Lower lobe of right lung (tissue), 2 donors: ENCODE results near the gene MOV10. TPM values are rescaled to one million over a fixed set of nuclear protein-coding genes. Genes with fewer than 3 reads are reported as not detected.

Experiments used
- ATAC-seq, 2 donors: fragments of 200-7000 bp; cut with Tn5 transposase; one replicate each; pipeline ENCODE4 v1.9.1; 2020 to 2022; ENCODE audit warnings: mild to moderate bottlenecking in 2 of 2, moderate library complexity in 2 of 2
- DNase-seq: peaks from one replicate; pipeline ENCODE4 v3.0.0-alpha.2; 2020
- H3K27ac ChIP-seq: fragments of 200-600 bp; one replicate; pipeline ENCODE4 v1.8.0; 2022
- H3K27me3 ChIP-seq: fragments of 200-600 bp; one replicate; pipeline ENCODE4 v1.8.0; 2022; ENCODE audit warnings: low read depth
- H3K36me3 ChIP-seq: fragments of 200-600 bp; one replicate; pipeline ENCODE4 v1.8.0; 2022; ENCODE audit warnings: mild to moderate bottlenecking
- H3K4me1 ChIP-seq: fragments of 200-600 bp; one replicate; pipeline ENCODE4 v1.8.0; 2022
- H3K4me3 ChIP-seq: fragments of 200-600 bp; one replicate; pipeline ENCODE4 v1.8.0; 2022; ENCODE audit warnings: mild to moderate bottlenecking
- H3K9me3 ChIP-seq: fragments of 200-600 bp; one replicate; pipeline ENCODE4 v1.8.0; 2022
- intact Hi-C: fragments of 100-400 bp; cut with DNase I; formaldehyde crosslinking; loops from one replicate; pipeline ENCODE4 v1.11.0; 2022
- total RNA-seq: library from RNA; stranded (reverse); fragmentation: NEBNext Ultra II Directional; extraction: Animal tissue kit (Norgen Biotek cat#: 25700); gene quantifications from one replicate; pipeline ENCODE4 v1.2.1, GENCODE V29; 2021
- TF ChIP-seq, protein P1 (sequence below): fragments of 200-600 bp; IDR thresholded peaks from one replicate; pipeline ENCODE4 v1.8.0; 2022; ENCODE audit warnings: antibody characterized with exemption, mild to moderate bottlenecking
- donor health status: DM: no; HTN: yes; CAD: no; lungs with severe emphysema.

MOV10 gene
- total RNA-seq, 1 donor from 2014 or later = 72.3 TPM

DNA sequence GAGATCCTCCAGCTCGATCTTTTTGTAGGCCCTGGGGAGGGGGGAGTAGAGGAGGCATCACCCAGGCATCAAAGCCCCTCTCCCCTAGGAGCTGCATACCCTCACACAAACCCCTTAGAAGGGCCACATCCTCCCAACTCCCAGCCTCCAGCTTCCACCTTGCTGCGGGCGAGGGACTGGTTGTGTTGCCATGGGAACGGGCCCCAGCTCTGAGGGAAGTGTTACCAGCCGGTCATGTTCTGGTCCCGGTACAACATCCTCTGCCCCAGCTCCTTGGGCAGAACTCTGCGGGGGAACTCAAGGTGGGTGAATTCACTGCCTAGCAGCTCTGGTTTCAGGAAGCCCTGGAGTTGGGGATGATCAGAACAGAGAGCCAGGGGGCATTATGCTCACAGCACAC, 36.6 kb downstream of the MOV10 start:
- H3K4me3 ChIP-seq = no peak overlapping the region
- no peaks in the 10 kb centered on the region for H3K27me3 ChIP-seq
- peaks cover 20% of the 10 kb centered on the region for H3K4me1 ChIP-seq
- H3K27ac ChIP-seq = no peak overlapping the region
- TF ChIP-seq, protein P1, sequence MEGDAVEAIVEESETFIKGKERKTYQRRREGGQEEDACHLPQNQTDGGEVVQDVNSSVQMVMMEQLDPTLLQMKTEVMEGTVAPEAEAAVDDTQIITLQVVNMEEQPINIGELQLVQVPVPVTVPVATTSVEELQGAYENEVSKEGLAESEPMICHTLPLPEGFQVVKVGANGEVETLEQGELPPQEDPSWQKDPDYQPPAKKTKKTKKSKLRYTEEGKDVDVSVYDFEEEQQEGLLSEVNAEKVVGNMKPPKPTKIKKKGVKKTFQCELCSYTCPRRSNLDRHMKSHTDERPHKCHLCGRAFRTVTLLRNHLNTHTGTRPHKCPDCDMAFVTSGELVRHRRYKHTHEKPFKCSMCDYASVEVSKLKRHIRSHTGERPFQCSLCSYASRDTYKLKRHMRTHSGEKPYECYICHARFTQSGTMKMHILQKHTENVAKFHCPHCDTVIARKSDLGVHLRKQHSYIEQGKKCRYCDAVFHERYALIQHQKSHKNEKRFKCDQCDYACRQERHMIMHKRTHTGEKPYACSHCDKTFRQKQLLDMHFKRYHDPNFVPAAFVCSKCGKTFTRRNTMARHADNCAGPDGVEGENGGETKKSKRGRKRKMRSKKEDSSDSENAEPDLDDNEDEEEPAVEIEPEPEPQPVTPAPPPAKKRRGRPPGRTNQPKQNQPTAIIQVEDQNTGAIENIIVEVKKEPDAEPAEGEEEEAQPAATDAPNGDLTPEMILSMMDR = no peak
- DNase-seq = no peak
- intact Hi-C loops = no loop called here
- ATAC-seq = no peak
- no peaks in the 10 kb centered on the region for H3K36me3 ChIP-seq
- H3K9me3 ChIP-seq = no peaks in the 10 kb centered on the region

DNA sequence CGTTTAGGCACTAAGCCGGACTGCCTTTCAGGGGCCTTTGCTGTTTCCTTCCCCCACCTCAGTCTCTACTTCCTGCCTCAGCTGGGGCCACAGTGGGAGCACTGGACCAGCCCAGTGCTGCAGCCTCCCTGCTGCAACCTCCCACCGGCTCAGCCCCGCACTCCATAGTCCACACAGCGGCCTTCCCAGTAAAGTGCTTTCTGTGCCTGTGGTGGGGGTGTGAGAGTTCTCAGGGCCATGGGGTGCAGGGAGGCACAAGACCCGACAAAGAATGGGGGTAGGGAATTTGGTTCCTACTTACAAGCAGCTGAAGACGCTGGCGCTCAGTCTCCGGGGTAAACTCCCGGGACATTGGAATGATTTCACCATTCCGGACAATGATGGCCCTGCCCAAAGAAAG, 37.2 kb downstream of the MOV10 start:
- no peak for DNase-seq
- intact Hi-C loops = no loop called here

DNA sequence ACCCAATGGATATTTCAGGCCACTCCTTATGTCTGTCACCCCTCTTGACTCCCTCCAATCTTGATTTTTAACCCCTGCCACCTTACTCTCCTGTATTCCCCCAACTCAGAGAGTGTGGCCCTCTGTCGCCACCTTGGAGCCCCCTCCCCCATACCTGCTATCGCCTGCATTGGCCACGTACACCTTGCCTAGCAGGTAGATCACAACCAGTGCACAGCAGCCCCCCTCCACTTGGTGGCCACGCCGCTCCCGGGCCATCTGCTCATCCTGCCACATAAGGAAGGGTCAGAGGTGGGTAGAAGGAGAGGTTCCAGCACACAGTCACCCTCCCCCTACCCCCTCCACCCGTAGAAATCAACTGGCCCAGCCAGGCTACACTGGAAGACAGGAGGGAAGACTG, 37.7 kb downstream of the MOV10 start:
- no peak for DNase-seq
- Histone ChIP-seq H3K36me3 (no peaks in the 10 kb centered on the region), H3K9me3 (no peaks in the 10 kb centered on the region), H3K27me3 (no peaks in the 10 kb centered on the region), H3K4me3 (no peak overlapping the region), H3K27ac (no peak overlapping the region), H3K4me1 (peaks cover 21% of the 10 kb centered on the region)
- intact Hi-C loops = no loop called here
- no peak for ATAC-seq
- TF ChIP-seq, protein P1 = no peak

More for the DNA sequence above, 37.2 kb downstream of the MOV10 start:
- peaks cover 21% of the 10 kb centered on the region for H3K4me1 ChIP-seq
- no peaks in the 10 kb centered on the region for H3K9me3 ChIP-seq
- ATAC-seq = no peak
- H3K27me3 ChIP-seq = no peaks in the 10 kb centered on the region
- H3K27ac ChIP-seq = no peak overlapping the region
- H3K4me3 ChIP-seq = no peak overlapping the region
- H3K36me3 ChIP-seq = no peaks in the 10 kb centered on the region
- TF ChIP-seq, protein P1 = no peak

DNA sequence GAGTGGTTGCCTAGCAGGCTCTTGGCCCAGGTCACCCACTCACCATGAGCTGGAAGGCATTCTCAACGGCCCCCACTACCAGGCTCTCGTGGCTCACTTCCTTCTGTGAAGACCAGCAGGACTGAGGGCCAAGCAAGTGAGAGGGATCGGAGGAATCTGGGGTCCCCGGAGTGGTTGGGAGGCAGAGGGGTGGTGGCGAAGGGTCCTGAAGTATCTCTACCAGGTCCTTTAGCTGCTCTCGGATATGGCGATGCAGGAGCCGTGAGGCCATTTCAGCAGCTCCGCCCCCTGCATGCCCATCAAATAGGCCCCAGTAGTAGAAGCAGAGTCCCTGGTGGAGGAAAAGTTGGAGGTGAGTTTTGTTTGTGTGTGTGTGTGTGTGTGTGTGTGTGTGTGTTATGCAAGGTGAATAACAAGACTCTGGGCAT, 38.3 kb downstream of the MOV10 start:
- Histone ChIP-seq H3K27me3 (no peaks in the 10 kb centered on the region), H3K4me3 (no peak overlapping the region), H3K9me3 (no peaks in the 10 kb centered on the region), H3K4me1 (peaks cover 21% of the 10 kb centered on the region), H3K36me3 (no peaks in the 10 kb centered on the region), H3K27ac (no peak overlapping the region)
- TF ChIP-seq, protein P1 = no peak
- DNase-seq = no peak
- intact Hi-C loops = no loop called here
- ATAC-seq = no peak

DNA sequence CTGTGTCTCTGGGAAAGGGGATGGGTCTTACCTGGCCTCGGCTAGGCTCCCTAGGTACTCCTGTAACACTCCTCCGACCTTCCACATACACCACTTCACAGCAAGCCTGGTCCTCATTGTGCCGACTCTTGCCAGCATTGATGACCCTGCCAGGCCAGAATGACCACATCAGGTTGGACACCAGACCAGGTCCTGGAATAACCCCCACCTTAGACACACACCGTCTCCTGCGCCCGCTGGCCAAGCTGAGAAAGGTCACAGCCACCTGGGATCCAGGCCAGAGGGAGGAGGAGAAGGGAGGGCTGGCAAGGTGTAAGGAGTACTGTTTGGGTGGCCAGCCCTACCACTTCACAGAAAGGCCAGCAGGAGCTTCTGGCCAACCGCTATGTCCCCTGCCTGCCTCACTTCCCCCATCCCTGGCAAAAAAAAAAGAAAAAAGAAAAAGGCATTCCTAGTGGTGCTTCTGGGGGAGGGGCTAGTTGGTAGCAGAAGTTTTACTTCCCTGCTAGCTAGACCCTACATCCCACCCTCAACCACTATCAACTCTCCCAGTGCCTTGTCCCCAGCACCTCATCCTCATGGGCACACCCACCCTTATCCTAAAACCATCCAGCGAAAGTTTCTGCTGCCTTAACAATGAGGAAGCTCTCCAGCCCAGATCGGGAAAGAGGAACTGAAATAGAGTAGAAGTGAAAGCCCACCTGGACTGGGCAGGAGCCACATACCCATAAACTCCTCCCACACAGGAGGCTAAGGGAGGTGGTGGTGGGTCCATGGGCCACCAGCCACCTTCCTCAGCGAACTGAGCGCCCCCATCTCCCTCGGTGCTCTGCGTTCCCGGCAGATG, 39.2 kb downstream of the MOV10 start:
- no peak for DNase-seq
- H3K27ac ChIP-seq = no peak overlapping the region
- intact Hi-C loops = no loop called here

More for the DNA sequence above, 39.2 kb downstream of the MOV10 start:
- TF ChIP-seq, protein P1 = no peak
- H3K27me3 ChIP-seq = no peaks in the 10 kb centered on the region
- no peaks in the 10 kb centered on the region for H3K36me3 ChIP-seq
- no peaks in the 10 kb centered on the region for H3K9me3 ChIP-seq
- peak overlapping the region; percentile 66 for H3K4me3 ChIP-seq
- no peak for ATAC-seq
- peaks cover 24% of the 10 kb centered on the region for H3K4me1 ChIP-seq
